ENCODE measurements around the gene SNX9.

The SNX9 gene

DNA sequence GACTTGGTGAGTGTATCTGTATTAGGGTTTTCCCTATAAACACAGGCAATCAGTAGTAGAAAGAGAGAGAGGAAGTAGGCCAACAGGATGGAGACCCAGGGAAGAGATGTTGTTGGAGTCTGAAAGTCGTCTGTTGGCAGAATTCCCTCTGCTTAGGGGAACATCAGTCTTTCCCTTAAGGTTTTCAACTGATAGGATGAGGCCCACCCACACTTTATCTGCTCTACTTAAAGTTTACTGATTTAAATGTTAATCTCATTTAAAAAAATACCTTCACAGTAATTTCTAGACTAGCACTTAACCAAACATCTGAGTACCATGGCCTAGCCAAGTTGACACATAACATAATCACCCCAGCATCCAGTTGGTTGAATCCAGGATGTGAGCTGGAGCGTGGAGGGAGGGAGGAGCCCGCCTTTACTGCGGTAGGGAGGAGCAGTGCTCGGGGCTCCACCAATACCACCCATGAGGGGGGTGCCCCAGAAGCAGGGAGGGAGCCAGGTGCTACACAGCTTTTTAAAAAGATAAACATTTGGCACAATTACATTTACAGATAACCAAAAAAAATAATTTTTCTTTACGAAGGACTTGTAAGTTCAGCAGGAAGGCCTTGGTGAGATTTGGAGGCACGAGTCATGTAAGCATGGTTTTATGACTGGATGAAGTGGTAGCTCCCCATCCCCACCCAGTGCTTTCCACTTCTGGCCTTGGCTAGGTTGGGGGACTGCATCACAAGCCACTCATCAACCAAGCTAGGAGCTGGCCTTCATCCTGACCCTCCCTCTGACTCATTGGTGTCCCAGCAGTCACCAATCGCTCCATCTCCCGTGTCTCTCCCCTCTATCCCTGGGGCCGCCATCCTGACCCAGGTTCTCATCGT is 18.4 kb upstream of the SNX9 start:
- Histone ChIP-seq H3K36me3 (ENCODE audit: control insufficient read depth, insufficient read depth, low read length) (no peaks in the 10 kb centered on the region), H3K4me1 (ENCODE audit: control insufficient read depth, insufficient read depth, low read length) (no peaks in the 10 kb centered on the region), H3K4me3 (ENCODE audit: low read length) (no peak overlapping the region), H3K9me3 (ENCODE audit: control insufficient read depth, insufficient read depth, low read length) (no peaks in the 10 kb centered on the region), H3K27ac (ENCODE audit: low read length) (no peak overlapping the region), H3K27me3 (ENCODE audit: control insufficient read depth, insufficient read depth, low read length) (no peaks in the 10 kb centered on the region)
- no peak for DNase-seq (ENCODE audit: low read depth, low spot score)
- no CpG with 5 or more reads among the region's 11 CpGs for WGBS (ENCODE audit: insufficient coverage, insufficient read length)

DNA sequence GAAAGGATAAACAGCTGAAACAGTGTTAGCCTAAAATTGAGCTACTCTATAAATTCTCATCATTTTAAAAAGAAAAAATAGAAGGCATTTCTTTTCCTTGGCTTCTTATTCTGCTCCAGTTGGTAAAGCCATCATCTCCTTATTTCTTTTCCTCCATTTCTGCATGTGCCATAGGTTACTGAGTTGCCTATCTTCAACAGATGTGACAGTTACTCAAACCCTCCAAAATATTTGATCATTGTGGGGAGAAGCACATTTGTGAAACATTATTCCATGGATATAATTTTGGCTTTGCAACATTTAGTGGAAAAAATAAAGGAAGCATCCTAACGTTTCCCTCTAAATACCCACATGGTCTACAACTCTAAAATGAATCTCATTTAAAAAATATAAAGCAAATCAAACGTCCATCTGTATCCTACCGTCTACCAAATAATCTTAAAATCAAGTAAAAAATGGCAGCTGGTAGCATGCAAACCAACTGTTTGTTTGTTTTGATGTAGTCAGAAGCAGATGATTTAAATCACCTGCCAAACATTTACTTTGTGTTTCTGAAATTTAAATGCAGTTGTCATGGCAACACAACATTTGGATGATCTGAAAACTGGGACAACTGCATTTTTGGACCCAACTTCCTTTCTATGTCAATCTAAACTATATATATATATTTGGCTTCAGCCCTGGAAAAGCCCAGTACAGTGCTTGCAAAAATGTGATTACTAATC is 16.8 kb upstream of the SNX9 start:
- 100% methylated on average over 2 of the region's 3 CpGs for WGBS (ENCODE audit: insufficient coverage, insufficient read length)
- Histone ChIP-seq H3K27ac (ENCODE audit: low read length) (no peak overlapping the region), H3K36me3 (ENCODE audit: control insufficient read depth, insufficient read depth, low read length) (no peaks in the 10 kb centered on the region)

DNA sequence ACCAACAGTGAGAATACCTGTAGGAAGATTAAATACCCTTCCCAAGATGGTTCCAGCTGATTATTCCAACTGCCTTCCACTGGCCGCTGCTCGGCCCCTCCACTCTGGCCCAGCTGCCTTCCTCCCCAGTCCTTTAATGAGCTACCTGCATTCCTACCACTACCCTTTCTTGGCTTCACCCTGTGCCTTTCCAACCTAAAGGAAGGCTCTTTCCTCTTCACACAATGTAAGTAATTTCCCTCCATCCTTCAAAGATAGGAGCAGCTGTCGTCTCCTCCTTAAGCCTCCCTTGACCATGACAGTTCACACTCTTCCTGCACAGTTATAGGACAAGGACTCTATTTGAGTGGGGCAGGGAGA is 16.2 kb upstream of the SNX9 start:
- no CpG with 5 or more reads among the region's 3 CpGs for WGBS (ENCODE audit: insufficient coverage, insufficient read length)
- H3K4me1 ChIP-seq (ENCODE audit: control insufficient read depth, insufficient read depth, low read length): no peaks in the 10 kb centered on the region
- no peak for DNase-seq (ENCODE audit: low read depth, low spot score)
- H3K36me3 ChIP-seq (ENCODE audit: control insufficient read depth, insufficient read depth, low read length): no peaks in the 10 kb centered on the region
- H3K9me3 ChIP-seq (ENCODE audit: control insufficient read depth, insufficient read depth, low read length): no peaks in the 10 kb centered on the region
- H3K27me3 ChIP-seq (ENCODE audit: control insufficient read depth, insufficient read depth, low read length): no peaks in the 10 kb centered on the region
- no peak overlapping the region for H3K27ac ChIP-seq (ENCODE audit: low read length)
- no peak overlapping the region for H3K4me3 ChIP-seq (ENCODE audit: low read length)

More for the DNA sequence above, 16.8 kb upstream of the SNX9 start:
- H3K9me3 ChIP-seq (ENCODE audit: control insufficient read depth, insufficient read depth, low read length): no peaks in the 10 kb centered on the region
- DNase-seq (ENCODE audit: low read depth, low spot score): no peak
- no peak overlapping the region for H3K4me3 ChIP-seq (ENCODE audit: low read length)
- no peaks in the 10 kb centered on the region for H3K4me1 ChIP-seq (ENCODE audit: control insufficient read depth, insufficient read depth, low read length)
- no peaks in the 10 kb centered on the region for H3K27me3 ChIP-seq (ENCODE audit: control insufficient read depth, insufficient read depth, low read length)

DNA sequence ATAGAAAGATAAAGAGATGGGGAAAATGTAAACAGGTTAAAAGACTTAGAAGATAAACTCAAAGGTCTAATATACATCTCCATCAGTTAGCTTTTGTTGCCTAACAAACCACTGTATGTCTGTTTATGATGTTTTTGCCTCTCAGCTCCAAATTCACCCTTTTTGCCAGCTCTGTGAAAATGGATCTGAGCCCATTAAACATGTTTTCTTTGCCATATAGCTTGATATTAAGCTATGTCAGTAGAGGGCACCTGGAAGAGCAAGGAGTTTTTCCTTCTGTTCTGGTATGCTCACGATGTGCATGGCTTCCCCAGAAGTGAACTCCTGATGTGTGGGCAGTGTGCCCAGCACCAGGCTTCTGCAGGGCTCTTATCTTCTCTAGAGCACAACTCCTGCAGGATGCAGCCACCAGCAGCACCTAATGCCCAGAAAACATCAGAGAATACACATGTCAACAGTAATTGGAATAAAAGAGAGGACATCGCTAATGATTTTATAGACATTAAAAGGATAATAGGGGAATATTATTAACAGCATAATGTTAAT is 14.6 kb upstream of the SNX9 start:
- no peak overlapping the region for H3K4me3 ChIP-seq (ENCODE audit: low read length)
- no peak overlapping the region for H3K27ac ChIP-seq (ENCODE audit: low read length)
- no peaks in the 10 kb centered on the region for H3K36me3 ChIP-seq (ENCODE audit: control insufficient read depth, insufficient read depth, low read length)
- no peaks in the 10 kb centered on the region for H3K9me3 ChIP-seq (ENCODE audit: control insufficient read depth, insufficient read depth, low read length)
- no peak for DNase-seq (ENCODE audit: low read depth, low spot score)
- WGBS (ENCODE audit: insufficient coverage, insufficient read length): no CpG with 5 or more reads among the region's 2 CpGs
- no peaks in the 10 kb centered on the region for H3K4me1 ChIP-seq (ENCODE audit: control insufficient read depth, insufficient read depth, low read length)
- no peaks in the 10 kb centered on the region for H3K27me3 ChIP-seq (ENCODE audit: control insufficient read depth, insufficient read depth, low read length)

DNA sequence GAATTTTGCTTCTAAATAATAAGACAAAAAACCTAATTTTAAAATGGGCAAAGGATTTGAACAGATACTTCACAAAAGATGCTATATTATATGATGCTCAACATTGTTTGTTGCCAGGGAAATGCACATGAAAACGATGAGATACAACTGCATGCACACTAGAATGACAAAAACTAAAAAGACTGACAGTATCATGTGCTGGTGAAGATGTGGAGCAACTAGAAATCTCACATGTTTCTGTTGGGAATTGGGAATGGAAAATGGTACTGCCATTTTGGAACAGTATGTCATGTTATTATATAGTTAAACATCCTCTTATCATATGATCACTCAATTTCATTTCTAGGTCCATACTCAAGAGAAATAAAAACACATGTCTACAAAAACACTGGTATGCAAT is 13.4 kb upstream of the SNX9 start:
- Histone ChIP-seq H3K27ac (ENCODE audit: low read length) (no peak overlapping the region), H3K4me3 (ENCODE audit: low read length) (no peak overlapping the region), H3K9me3 (ENCODE audit: control insufficient read depth, insufficient read depth, low read length) (no peaks in the 10 kb centered on the region), H3K36me3 (ENCODE audit: control insufficient read depth, insufficient read depth, low read length) (no peaks in the 10 kb centered on the region), H3K27me3 (ENCODE audit: control insufficient read depth, insufficient read depth, low read length) (no peaks in the 10 kb centered on the region), H3K4me1 (ENCODE audit: control insufficient read depth, insufficient read depth, low read length) (no peaks in the 10 kb centered on the region)
- no peak for DNase-seq (ENCODE audit: low read depth, low spot score)
- no CpG with 5 or more reads among the region's 1 CpG for WGBS (ENCODE audit: insufficient coverage, insufficient read length)

DNA sequence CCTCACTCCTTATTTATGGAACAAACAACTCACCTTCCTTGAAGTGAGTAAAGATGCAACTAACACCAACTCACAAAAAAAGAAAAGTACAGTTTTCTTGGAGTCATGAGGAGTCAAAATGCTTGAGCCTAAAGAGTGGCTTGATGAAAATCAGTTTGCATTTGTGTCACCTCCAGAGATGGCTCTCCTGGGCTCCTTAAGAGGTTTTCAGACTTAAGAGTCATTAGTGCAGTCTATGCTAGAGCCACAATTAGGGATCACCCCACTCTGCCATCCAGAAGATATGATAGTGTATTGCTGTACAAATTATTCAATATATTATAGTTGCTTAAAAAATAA is 11.9 kb upstream of the SNX9 start:
- H3K27me3 ChIP-seq (ENCODE audit: control insufficient read depth, insufficient read depth, low read length): no peaks in the 10 kb centered on the region
- H3K4me1 ChIP-seq (ENCODE audit: control insufficient read depth, insufficient read depth, low read length): no peaks in the 10 kb centered on the region
- no peak for DNase-seq (ENCODE audit: low read depth, low spot score)
- H3K4me3 ChIP-seq (ENCODE audit: low read length): no peak overlapping the region
- no peak overlapping the region for H3K27ac ChIP-seq (ENCODE audit: low read length)
- no peaks in the 10 kb centered on the region for H3K9me3 ChIP-seq (ENCODE audit: control insufficient read depth, insufficient read depth, low read length)
- no peaks in the 10 kb centered on the region for H3K36me3 ChIP-seq (ENCODE audit: control insufficient read depth, insufficient read depth, low read length)

DNA sequence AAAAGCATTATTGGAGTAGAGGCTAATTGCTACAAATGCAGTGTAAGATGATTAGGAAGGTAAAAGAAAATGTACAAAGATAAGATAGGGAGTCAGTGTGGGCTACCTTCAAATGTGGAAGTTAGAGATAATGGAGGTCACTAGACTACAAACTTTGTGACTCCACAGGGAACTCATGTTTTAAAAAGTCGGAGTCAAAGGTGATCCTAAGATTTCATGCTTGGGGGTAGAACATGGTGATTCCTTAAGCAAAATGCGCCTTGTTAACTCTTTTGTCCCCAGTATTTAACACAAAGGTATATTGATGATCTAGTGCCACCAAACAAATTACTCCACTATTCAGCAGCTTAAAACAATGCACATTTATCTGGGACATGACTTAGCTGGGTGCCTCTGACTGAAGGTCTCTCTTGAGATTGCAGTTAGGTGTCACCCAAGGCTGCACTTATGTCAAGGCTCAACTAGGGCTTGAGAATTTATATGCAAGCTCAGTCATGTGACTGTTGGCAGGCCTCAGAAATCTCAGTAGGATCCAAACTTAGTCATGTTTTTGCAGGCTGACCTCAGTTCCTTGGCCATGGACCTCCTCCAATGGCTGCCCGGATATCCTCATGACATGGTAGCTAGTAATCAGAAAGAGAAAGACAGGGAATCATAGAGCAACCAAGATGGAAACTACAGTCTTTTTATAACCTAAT is 11.4 kb upstream of the SNX9 start:
- WGBS (ENCODE audit: insufficient coverage, insufficient read length): no CpG with 5 or more reads among the region's 3 CpGs
- no peak overlapping the region for H3K4me3 ChIP-seq (ENCODE audit: low read length)
- no peaks in the 10 kb centered on the region for H3K4me1 ChIP-seq (ENCODE audit: control insufficient read depth, insufficient read depth, low read length)
- DNase-seq (ENCODE audit: low read depth, low spot score): no peak
- no peaks in the 10 kb centered on the region for H3K36me3 ChIP-seq (ENCODE audit: control insufficient read depth, insufficient read depth, low read length)
- H3K9me3 ChIP-seq (ENCODE audit: control insufficient read depth, insufficient read depth, low read length): no peaks in the 10 kb centered on the region
- no peaks in the 10 kb centered on the region for H3K27me3 ChIP-seq (ENCODE audit: control insufficient read depth, insufficient read depth, low read length)
- H3K27ac ChIP-seq (ENCODE audit: low read length): no peak overlapping the region

DNA sequence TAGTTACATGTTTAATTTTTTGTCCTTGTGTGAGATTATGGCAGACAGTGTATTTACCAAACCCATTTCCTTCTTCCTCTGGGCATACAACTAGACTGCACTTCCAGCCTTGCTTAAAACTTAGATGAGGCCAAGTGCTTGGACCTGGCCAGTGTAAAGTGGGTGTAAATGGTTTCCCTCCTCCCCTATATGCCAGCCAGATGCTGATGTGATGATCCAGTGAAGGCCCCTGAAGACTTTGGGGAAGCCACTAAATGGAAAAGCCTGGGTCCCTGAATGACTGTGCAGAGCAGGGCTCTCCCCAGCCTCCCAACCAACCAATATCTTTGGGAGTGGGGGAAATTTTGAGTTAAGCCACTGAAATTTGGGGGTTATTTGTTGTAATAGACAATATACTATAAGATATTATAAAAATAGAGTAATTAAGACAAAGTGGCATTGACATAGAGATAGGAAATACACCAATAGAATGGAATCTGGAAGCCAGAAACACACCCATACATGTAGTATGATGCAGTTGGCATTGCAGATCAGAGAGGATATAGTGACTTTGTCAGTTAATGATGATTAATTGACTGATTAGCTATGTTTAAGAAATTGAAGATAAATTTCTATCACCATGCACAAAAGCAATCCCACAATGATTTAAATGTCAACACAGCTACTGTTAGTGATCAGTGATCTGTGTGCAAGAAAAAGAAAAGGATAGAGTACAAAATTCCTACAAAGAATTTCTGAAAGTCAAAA is 10.4 kb upstream of the SNX9 start:
- no peaks in the 10 kb centered on the region for H3K36me3 ChIP-seq (ENCODE audit: control insufficient read depth, insufficient read depth, low read length)
- no peaks in the 10 kb centered on the region for H3K9me3 ChIP-seq (ENCODE audit: control insufficient read depth, insufficient read depth, low read length)
- H3K27ac ChIP-seq (ENCODE audit: low read length): no peak overlapping the region
- DNase-seq (ENCODE audit: low read depth, low spot score): no peak
- H3K4me1 ChIP-seq (ENCODE audit: control insufficient read depth, insufficient read depth, low read length): no peaks in the 10 kb centered on the region
- H3K4me3 ChIP-seq (ENCODE audit: low read length): no peak overlapping the region
- no peaks in the 10 kb centered on the region for H3K27me3 ChIP-seq (ENCODE audit: control insufficient read depth, insufficient read depth, low read length)

DNA sequence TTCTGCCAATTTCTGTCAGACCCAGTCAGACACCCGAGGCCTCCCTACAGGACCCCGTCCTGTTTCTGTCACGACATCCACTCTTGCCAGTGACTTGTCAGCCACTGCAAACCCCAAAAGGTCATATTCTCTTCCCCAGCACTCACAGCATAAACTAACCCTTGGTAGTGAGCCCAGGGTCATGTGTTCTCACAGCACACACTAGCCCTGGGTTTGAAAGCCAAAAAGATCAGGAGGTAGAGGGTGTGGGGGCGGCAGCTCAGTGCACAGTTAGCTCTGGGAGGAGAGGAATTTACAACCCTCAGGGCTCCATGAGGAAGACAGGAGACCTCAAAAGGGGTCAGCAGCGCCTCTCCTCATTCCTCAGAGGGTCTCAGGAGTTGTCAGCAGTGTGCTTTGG is 9.9 kb upstream of the SNX9 start:
- H3K4me1 ChIP-seq (ENCODE audit: control insufficient read depth, insufficient read depth, low read length): no peaks in the 10 kb centered on the region
- no peaks in the 10 kb centered on the region for H3K9me3 ChIP-seq (ENCODE audit: control insufficient read depth, insufficient read depth, low read length)
- no peak overlapping the region for H3K27ac ChIP-seq (ENCODE audit: low read length)
- DNase-seq (ENCODE audit: low read depth, low spot score): no peak
- no peak overlapping the region for H3K4me3 ChIP-seq (ENCODE audit: low read length)
- H3K36me3 ChIP-seq (ENCODE audit: control insufficient read depth, insufficient read depth, low read length): no peaks in the 10 kb centered on the region
- H3K27me3 ChIP-seq (ENCODE audit: control insufficient read depth, insufficient read depth, low read length): no peaks in the 10 kb centered on the region
- WGBS (ENCODE audit: insufficient coverage, insufficient read length): no CpG with 5 or more reads among the region's 5 CpGs

DNA sequence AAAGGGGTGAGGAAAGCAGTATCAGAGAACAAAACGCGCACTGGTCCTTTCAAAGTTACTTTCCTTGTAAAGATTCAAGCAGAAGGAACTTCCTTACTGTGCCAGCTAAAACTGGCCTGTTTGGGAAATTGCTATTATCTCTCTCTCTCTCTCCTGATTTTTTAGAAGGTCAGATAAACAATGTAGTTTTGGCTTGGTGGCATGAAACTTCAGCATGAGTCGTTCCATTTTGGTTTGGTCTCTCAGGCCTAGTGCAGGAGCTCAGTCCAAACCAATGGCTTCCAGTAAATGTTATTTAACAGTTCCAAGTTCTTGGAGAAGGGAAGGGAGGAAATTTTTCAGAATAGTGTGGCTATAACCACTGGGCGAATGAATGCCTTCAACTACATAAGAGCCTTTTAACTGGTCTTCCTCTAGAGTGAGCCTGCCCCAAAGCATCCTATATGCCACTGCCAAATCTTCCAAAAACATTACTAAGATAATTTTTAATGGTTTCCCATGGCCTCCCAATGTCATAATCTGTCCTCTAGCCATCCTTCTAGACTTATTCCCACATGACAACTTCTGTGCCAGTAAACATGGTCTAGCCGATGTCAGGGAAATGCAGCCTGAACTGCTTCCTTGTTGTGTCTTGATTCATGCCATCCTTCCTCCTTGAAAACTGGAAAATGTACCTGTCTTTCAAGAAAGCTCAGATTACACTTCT is 9.1 kb upstream of the SNX9 start:
- Histone ChIP-seq H3K27ac (ENCODE audit: low read length) (no peak overlapping the region), H3K4me3 (ENCODE audit: low read length) (no peak overlapping the region), H3K9me3 (ENCODE audit: control insufficient read depth, insufficient read depth, low read length) (no peaks in the 10 kb centered on the region), H3K36me3 (ENCODE audit: control insufficient read depth, insufficient read depth, low read length) (no peaks in the 10 kb centered on the region), H3K4me1 (ENCODE audit: control insufficient read depth, insufficient read depth, low read length) (no peaks in the 10 kb centered on the region), H3K27me3 (ENCODE audit: control insufficient read depth, insufficient read depth, low read length) (no peaks in the 10 kb centered on the region)
- DNase-seq (ENCODE audit: low read depth, low spot score): no peak
- no CpG with 5 or more reads among the region's 5 CpGs for WGBS (ENCODE audit: insufficient coverage, insufficient read length)

Data from iPS DF 6.9 (cell line).